HG03378 (cell line): ENCODE data around the gene FBXO30.
A peak's percentile ranks its signal among the peaks of the same experiment; 100 is the strongest.

Experiments used
- ATAC-seq: cut with Tn5 transposase; IDR thresholded peaks from one replicate; pipeline ENCODE4 v1.9.1; 2021; ENCODE audit warnings: mild to moderate bottlenecking, moderate library complexity; ENCODE audit not compliant: unreplicated experiment

The FBXO30 gene

GRCh38 chr6:145814501-145815308 lies at the start of gene FBXO30:
Gene FBXO30 (minus strand): TSS chr6:145814795. CDS start chr6:145806405, 8,390 bp downstream.
- ATAC-seq = peak; percentile 56

GRCh38 chr6:145863988-145864616 lies 49.5 kb upstream of the FBXO30 start:
- ATAC-seq = peak; percentile 57

GRCh38 chr6:145863366-145863765 lies 48.8 kb upstream of the FBXO30 start:
- ATAC-seq = no peak

GRCh38 chr6:145860562-145860961 lies 46.0 kb upstream of the FBXO30 start:
- no peak for ATAC-seq

GRCh38 chr6:145850671-145851070 lies 36.1 kb upstream of the FBXO30 start:
- ATAC-seq = no peak

GRCh38 chr6:145848541-145848940 lies 33.9 kb upstream of the FBXO30 start:
- no peak for ATAC-seq

- ATAC-seq = no peak
Measured at GRCh38 chr6:145845557-145845956, 31.0 kb upstream of the FBXO30 start.

- no peak for ATAC-seq
Measured at GRCh38 chr6:145844933-145845540, 30.4 kb upstream of the FBXO30 start.

GRCh38 chr6:145842693-145843546 lies 28.3 kb upstream of the FBXO30 start:
- no peak for ATAC-seq

- no peak for ATAC-seq
Measured at GRCh38 chr6:145841668-145842067, 27.1 kb upstream of the FBXO30 start.

- ATAC-seq = no peak
Measured at GRCh38 chr6:145839653-145840052, 25.1 kb upstream of the FBXO30 start.

GRCh38 chr6:145838305-145838704 lies 23.7 kb upstream of the FBXO30 start:
- no peak for ATAC-seq

- no peak for ATAC-seq
Measured at GRCh38 chr6:145836772-145837171, 22.2 kb upstream of the FBXO30 start.

GRCh38 chr6:145836170-145836569 lies 21.6 kb upstream of the FBXO30 start:
- no peak for ATAC-seq

GRCh38 chr6:145830612-145831011 lies 16.0 kb upstream of the FBXO30 start:
- ATAC-seq = no peak

- no peak for ATAC-seq
Measured at GRCh38 chr6:145829950-145830349, 15.4 kb upstream of the FBXO30 start.

- no peak for ATAC-seq
Measured at GRCh38 chr6:145829102-145829501, 14.5 kb upstream of the FBXO30 start.

- no peak for ATAC-seq
Measured at GRCh38 chr6:145824344-145824743, 9.7 kb upstream of the FBXO30 start.

GRCh38 chr6:145823328-145823944 lies 8.8 kb upstream of the FBXO30 start:
- peak; percentile 80 for ATAC-seq

- no peak for ATAC-seq
Measured at GRCh38 chr6:145822456-145822855, 7.9 kb upstream of the FBXO30 start.

GRCh38 chr6:145819994-145820393 lies 5.4 kb upstream of the FBXO30 start:
- ATAC-seq = no peak
